GM13977 (cell line): ENCODE data around the gene HOXC10.

Source experiments
- DNase-seq: peaks from one replicate; pipeline ENCODE4 v3.0.0; 2012; ENCODE audit warnings: low spot score
- in situ Hi-C: fragments of 300-500 bp; cut with MboI; formaldehyde crosslinking; loops from one replicate; pipeline ENCODE4 v1.12.0; 2022; ENCODE audit warnings: low sequenced_read_pairs, low pct_unique_long_range_greater_than_20kb, mixed read lengths, inconsistent platforms; ENCODE audit not compliant: unreplicated experiment
- TF ChIP-seq, protein P1 (sequence below): IDR thresholded peaks from 2 replicates; pipeline ENCODE4 v1.5.1; 2012; ENCODE audit warnings: mild to moderate bottlenecking, control low read depth; ENCODE audit not compliant: insufficient read depth; ENCODE audit errors: extremely low read depth, missing control alignments

HOXC10 gene

DNA sequence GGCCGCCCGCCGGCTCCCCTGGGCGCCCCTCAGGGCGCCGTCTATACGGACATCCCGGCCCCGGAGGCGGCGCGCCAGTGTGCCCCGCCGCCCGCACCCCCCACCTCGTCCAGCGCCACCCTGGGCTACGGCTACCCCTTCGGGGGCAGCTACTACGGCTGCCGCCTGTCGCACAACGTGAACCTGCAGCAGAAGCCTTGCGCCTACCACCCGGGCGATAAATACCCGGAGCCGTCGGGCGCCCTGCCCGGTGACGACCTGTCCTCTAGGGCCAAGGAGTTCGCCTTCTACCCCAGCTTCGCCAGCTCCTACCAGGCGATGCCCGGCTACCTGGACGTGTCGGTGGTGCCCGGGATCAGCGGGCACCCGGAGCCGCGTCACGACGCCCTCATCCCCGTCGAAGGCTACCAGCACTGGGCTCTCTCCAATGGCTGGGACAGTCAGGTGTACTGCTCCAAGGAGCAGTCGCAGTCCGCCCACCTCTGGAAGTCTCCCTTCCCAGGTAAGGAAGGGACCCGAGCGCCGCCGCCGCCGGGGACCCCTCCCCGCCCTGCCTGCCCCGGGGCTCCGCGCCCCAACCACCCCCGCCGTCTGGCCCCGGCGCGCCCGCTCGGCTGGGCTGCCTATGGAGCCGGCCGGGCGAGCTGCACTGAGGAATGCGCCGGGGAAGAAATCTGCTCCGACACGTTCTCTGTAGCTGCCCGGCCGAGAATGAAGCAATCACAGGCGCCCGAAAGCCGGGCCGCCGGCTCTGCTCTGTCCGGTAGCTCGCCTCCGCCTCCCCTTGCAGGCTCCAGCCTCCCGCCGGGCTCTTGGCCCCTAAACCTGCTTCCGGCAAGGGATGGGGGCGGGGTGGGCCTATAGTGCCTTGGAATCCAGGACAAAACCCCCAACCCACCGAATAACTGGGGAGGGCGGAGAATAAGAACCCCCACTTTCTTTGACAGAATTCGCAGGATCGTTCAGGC, 45.5 kb upstream of the HOXC10 start:
- TF ChIP-seq, protein P1, sequence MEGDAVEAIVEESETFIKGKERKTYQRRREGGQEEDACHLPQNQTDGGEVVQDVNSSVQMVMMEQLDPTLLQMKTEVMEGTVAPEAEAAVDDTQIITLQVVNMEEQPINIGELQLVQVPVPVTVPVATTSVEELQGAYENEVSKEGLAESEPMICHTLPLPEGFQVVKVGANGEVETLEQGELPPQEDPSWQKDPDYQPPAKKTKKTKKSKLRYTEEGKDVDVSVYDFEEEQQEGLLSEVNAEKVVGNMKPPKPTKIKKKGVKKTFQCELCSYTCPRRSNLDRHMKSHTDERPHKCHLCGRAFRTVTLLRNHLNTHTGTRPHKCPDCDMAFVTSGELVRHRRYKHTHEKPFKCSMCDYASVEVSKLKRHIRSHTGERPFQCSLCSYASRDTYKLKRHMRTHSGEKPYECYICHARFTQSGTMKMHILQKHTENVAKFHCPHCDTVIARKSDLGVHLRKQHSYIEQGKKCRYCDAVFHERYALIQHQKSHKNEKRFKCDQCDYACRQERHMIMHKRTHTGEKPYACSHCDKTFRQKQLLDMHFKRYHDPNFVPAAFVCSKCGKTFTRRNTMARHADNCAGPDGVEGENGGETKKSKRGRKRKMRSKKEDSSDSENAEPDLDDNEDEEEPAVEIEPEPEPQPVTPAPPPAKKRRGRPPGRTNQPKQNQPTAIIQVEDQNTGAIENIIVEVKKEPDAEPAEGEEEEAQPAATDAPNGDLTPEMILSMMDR: no peak
- in situ Hi-C loops: loop anchor here (25.0 kb wide), 1 partner anchor 98 kb away; the partner anchor contains the start of genes HOXC5 and HOXC6
- DNase-seq: no peak

DNA sequence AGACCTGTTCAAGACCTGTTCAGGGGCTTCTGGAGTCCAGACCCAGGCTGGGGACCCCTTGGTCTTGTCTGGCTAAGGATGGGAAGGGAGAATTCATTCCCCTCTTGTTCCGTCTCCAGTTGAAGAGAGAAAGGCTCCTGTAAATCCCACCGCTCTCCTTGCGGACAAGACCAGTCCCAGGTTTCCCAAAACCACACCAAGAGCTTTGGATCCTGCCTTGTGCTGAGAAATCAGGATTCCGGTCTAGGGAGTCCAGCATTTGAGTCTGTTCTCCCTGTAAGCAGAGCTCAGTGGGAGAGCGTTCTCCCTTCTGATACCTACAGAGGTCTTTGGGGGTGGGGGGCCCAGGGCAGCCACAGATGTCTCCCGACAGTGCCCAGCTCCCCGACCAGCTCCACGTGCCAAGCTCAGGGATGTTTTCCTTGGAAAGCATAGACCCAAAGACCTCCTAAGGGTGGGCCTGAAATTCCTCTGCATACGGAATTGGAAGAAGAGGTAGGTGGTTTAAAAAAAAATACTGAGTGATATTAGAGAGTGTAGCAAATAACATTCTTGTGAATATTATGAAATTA, 44.4 kb upstream of the HOXC10 start:
- no peak for DNase-seq
- in situ Hi-C loops: loop anchor here (25.0 kb wide), 1 partner anchor 97 kb away; the partner anchor contains the start of genes HOXC5 and HOXC6
- TF ChIP-seq, protein P1: no peak

DNA sequence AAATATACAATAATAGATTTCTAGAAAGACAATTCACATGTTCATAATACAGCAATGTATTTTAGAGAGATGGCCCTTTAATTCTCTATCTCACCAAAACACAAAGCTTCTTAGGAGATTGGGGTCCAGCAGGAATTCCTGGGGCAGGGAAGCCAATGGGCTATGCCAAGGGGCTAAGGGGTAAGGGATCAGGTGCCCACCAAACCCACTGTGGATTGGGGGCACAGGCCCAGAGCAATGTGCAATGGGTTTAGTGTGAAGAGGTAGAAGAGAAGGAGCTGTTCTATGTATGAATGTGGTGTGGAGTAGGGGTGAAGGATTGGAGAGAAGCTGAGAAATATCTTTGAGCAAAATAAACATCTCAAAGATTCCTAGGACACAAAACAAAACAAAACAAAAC, 43.8 kb upstream of the HOXC10 start:
- TF ChIP-seq, protein P1: no peak
- in situ Hi-C loops: loop anchor here (25.0 kb wide), 1 partner anchor 96 kb away; the partner anchor contains the start of genes HOXC5 and HOXC6
- no peak for DNase-seq

DNA sequence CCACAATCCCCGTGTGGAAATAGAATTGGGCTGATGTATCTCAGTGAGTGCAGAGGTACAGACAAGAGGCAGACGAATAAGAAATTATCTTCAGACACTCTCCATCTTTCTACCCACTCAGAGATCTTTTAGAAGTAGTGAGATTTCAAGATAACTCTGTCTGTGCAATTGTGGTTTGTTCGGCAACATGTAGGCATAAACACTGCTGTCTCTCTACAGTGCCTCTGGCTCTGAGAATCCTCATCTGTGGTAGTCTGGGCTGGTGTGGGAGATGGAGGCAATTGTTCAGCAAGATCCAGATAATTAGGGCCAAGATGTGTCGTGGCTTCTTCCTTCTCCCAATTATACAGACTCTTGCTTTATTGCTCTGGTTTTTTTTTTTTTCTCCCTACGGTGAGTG, 43.2 kb upstream of the HOXC10 start:
- TF ChIP-seq, protein P1: no peak
- no peak for DNase-seq
- in situ Hi-C loops: loop anchor here (25.0 kb wide), 1 partner anchor 96 kb away; the partner anchor contains the start of genes HOXC5 and HOXC6

DNA sequence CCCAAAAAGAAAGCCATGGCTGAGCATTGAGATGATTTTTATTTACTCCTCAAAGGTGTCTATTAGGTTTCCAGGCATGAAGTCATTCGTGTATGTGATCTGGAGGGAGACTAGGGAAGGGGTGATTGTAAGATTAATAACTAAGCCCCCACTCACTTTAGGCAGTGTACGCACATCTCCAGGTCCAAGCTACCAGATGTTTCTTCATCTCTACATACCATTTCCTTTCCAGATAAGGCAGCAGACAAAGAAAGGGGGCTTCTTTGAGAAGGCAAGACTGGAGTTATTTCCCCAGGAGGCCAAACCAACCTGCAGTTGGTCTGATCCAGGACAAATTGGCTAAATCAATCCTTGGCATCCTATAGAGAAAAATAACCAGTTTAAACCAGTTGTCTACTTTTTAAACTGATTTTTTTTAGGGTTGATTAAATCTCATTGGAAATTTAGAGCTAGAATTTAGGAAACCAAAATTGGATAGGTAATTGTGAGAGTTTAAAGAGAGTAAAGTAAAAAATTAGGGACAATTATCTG, 42.4 kb upstream of the HOXC10 start:
- in situ Hi-C loops: loop anchor here (25.0 kb wide), 1 partner anchor 95 kb away; the partner anchor contains the start of genes HOXC5 and HOXC6
- no peak for DNase-seq
- TF ChIP-seq, protein P1: no peak

DNA sequence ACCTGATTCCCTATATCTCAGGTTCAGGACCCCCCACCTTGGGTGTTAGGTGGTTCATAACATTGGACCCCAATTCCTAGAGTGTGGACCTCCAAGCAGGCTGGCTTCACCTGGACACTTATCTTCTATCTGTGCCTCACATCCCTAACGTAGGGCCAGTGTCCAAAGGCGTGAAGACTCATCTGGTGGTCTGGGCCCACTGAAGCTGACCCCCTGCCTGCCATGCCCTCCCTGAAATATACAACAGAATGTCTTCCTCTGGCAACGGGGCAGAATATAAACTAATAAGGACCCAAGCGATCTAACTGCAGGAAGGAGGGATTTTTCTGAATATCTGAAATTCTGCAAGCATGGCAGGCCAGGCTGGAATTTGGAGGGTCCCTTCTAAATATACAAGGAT, 40.7 kb upstream of the HOXC10 start:
- no peak for DNase-seq
- in situ Hi-C loops: loop anchor here (25.0 kb wide), 1 partner anchor 93 kb away; the partner anchor contains the start of genes HOXC5 and HOXC6
- TF ChIP-seq, protein P1: no peak
